Fibroblast of the conjunctiva (primary cell): ENCODE measurements around the gene TRIM38.
A peak's percentile ranks its signal among the peaks of the same experiment; 100 is the strongest.
"Not testable (repeated sequence)": the region's sequence is repeated elsewhere in the genome, so short reads cannot be mapped to it uniquely, and the experiment has no call there.

ENCODE experiments used
- DNase-seq: peaks from one replicate; pipeline ENCODE4 v3.0.0-alpha.2; 2010; ENCODE audit warnings: low read depth

Gene TRIM38

GRCh38 chr6:25962149-25963127 lies at the start of gene TRIM38:
Gene TRIM38, plus strand, starts transcription at chr6:25962802. Its CDS starts 3,721 bp downstream, at chr6:25966523.
- DNase-seq = peak; percentile 82

- no peak for DNase-seq
These were observed 48.9 kb upstream of the TRIM38 start for GRCh38 chr6:25913741-25914140.

- no peak for DNase-seq
These were observed 46.3 kb upstream of the TRIM38 start for GRCh38 chr6:25916330-25916729.

- DNase-seq = no peak
These were observed 45.7 kb upstream of the TRIM38 start for GRCh38 chr6:25916789-25917490.

GRCh38 chr6:25918083-25918683 lies 44.4 kb upstream of the TRIM38 start:
- no peak for DNase-seq

- DNase-seq = no peak
These were observed 42.9 kb upstream of the TRIM38 start for GRCh38 chr6:25919657-25920056.

- no peak for DNase-seq
These were observed 40.9 kb upstream of the TRIM38 start for GRCh38 chr6:25921525-25922203.

- no peak for DNase-seq
These were observed 40.3 kb upstream of the TRIM38 start for GRCh38 chr6:25922301-25922700.

GRCh38 chr6:25925876-25926275 lies 36.7 kb upstream of the TRIM38 start:
- no peak for DNase-seq

GRCh38 chr6:25927178-25927577 lies 35.4 kb upstream of the TRIM38 start:
- no peak for DNase-seq

GRCh38 chr6:25927756-25928216 lies 34.8 kb upstream of the TRIM38 start:
- DNase-seq = no peak

- DNase-seq = no peak
These were observed 33.9 kb upstream of the TRIM38 start for GRCh38 chr6:25928562-25929324.

GRCh38 chr6:25929785-25930184 lies 32.8 kb upstream of the TRIM38 start:
- not testable (repeated sequence) for DNase-seq

GRCh38 chr6:25930532-25931410 lies 31.8 kb upstream of the TRIM38 start, which contains the start of gene SLC17A2:
Gene SLC17A2, minus strand, starts transcription at chr6:25930691. Its CDS starts 4,895 bp downstream, at chr6:25925796.
- DNase-seq = no peak

- DNase-seq = no peak
These were observed 31.2 kb upstream of the TRIM38 start for GRCh38 chr6:25931411-25931709.

GRCh38 chr6:25934156-25934555 lies 28.4 kb upstream of the TRIM38 start:
- DNase-seq = no peak

- no peak for DNase-seq
These were observed 27.8 kb upstream of the TRIM38 start for GRCh38 chr6:25934735-25935313.

GRCh38 chr6:25935953-25936352 lies 26.6 kb upstream of the TRIM38 start:
- no peak for DNase-seq

GRCh38 chr6:25939593-25939992 lies 23.0 kb upstream of the TRIM38 start:
- no peak for DNase-seq
